GM19468 (cell line): ENCODE results near the gene CRADD.
A peak's percentile ranks its signal among the peaks of the same experiment; 100 is the strongest.

Experiments used
- ATAC-seq: cut with Tn5 transposase; IDR thresholded peaks from one replicate; pipeline ENCODE4 v1.9.1; 2021; ENCODE audit warnings: mild to moderate bottlenecking, moderate library complexity, moderate number of reproducible peaks; ENCODE audit not compliant: unreplicated experiment; ENCODE audit errors: extremely low read depth

CRADD gene

GRCh38 chr12:93733358-93733757, 56.2 kb downstream of the CRADD start:
- no peak for ATAC-seq

- ATAC-seq, result no peak
Observed at GRCh38 chr12:93733928-93734327, 56.8 kb downstream of the CRADD start.

- ATAC-seq, result no peak
Observed at GRCh38 chr12:93734784-93735183, 57.6 kb downstream of the CRADD start.

GRCh38 chr12:93736640-93737178, 59.5 kb downstream of the CRADD start:
- ATAC-seq, result no peak

GRCh38 chr12:93737457-93738198, 60.5 kb downstream of the CRADD start:
- ATAC-seq, result no peak

GRCh38 chr12:93738199-93739058, 61.3 kb downstream of the CRADD start:
- ATAC-seq, result no peak

- ATAC-seq, result no peak
Observed at GRCh38 chr12:93740751-93741150, 63.6 kb downstream of the CRADD start.

- no peak for ATAC-seq
Observed at GRCh38 chr12:93741659-93742109, 64.5 kb downstream of the CRADD start.

GRCh38 chr12:93742110-93742934, 65.1 kb downstream of the CRADD start:
- ATAC-seq, result peak; percentile 64

- no peak for ATAC-seq
Observed at GRCh38 chr12:93743229-93743998, 66.2 kb downstream of the CRADD start.

- no peak for ATAC-seq
Observed at GRCh38 chr12:93743999-93744689, 67.0 kb downstream of the CRADD start.

- no peak for ATAC-seq
Observed at GRCh38 chr12:93745286-93745685, 68.1 kb downstream of the CRADD start.

- ATAC-seq, result no peak
Observed at GRCh38 chr12:93746572-93747168, 69.5 kb downstream of the CRADD start.

GRCh38 chr12:93748672-93749383, 71.7 kb downstream of the CRADD start:
- ATAC-seq, result no peak

GRCh38 chr12:93749515-93749914, 72.3 kb downstream of the CRADD start:
- ATAC-seq, result no peak

- no peak for ATAC-seq
Observed at GRCh38 chr12:93750056-93750455, 72.9 kb downstream of the CRADD start.

- ATAC-seq, result no peak
Observed at GRCh38 chr12:93751864-93752610, 74.9 kb downstream of the CRADD start.
